HG02870 (cell line): Measurements from ENCODE around the gene CD96.
A peak's percentile ranks its signal among the peaks of the same experiment; 100 is the strongest.
"Not testable (repeated sequence)": the region's sequence is repeated elsewhere in the genome, so short reads cannot be mapped to it uniquely, and the experiment has no call there.

Experiments used
- ATAC-seq: cut with Tn5 transposase; IDR thresholded peaks from one replicate; pipeline ENCODE4 v1.9.1; 2021; ENCODE audit warnings: mild to moderate bottlenecking, moderate library complexity; ENCODE audit not compliant: unreplicated experiment

The CD96 gene

GRCh38 chr3:111617912-111618601, 76.1 kb downstream of the CD96 start:
- ATAC-seq, result no peak

DNA sequence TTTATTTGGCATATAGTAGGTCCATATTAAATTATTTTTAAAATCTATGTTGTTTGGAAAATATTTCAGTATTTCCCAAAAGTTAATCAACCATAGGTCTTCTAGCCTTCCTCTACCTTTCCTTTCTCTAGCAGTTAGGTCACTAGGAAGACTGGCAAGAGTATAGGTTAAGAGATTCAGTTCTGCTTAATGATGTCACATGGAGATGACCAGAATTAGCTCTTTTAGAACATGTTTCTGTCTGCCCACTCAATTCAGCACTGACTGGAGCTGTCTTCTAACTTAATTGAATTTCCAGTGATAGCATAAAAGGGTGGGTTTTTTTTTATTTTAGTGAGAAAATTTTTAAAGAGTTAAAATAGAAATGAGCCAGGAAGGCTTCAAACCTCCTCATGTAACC, 76.9 kb downstream of the CD96 start:
- peak; percentile 29 for ATAC-seq

- no peak for ATAC-seq
Measured at GRCh38 chr3:111619833-111620232, 77.8 kb downstream of the CD96 start.

DNA sequence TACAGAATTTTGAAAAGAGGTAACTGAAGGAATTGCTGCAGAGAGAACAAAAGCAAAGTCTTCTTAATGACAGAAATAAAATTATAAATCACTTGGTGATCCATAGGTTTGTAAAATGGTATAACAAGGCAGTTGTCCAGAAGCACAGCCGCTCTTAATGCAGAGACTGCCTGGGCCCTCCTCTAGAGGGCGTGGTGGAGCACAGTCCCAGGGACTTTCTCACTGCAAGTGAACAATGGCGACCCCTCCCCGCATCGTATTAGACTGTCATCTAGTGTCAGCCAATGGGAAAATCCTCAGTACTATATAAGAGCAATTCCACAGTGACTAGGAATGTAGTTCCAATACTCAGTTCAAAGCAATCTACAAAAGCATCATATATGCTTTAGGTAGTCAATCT, 79.5 kb downstream of the CD96 start:
- no peak for ATAC-seq

GRCh38 chr3:111627092-111627491, 85.1 kb downstream of the CD96 start:
- ATAC-seq, result no peak

DNA sequence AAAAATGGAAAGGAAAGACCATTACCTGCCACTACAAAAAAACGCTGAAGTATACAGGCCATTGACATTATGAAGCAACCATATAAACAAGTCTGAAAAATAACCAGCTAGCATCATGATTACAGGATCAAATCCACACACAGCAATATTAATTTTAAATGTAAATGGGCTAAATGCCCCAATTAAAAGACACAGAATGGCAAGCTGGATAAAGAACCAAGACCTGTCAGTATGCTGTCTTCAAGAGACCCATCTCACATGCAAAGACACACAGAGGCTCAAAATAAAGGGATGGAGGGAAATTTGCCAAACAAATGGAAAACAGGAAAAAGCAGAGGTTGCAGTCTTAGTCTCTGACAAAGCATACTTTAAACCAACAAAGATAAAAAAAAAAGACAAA, 87.0 kb downstream of the CD96 start:
- ATAC-seq, result not testable (repeated sequence)

DNA sequence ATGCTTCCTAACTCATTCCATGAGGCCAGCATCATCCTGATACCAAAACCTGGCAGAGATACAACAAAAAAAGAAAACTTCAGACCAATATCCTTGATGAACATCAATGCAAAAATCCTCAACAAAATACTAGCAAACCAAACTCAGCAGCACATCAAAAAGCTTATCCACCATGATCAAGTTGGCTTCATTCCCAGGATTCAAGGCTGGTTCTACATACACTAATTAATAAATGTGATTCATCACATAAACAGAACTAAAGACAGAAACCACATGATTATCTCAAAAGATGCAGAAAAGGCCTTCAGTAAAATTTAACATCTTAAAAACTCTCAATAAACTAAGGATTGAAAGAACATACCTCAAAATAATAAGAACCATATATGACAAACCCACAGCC, 88.6 kb downstream of the CD96 start:
- not testable (repeated sequence) for ATAC-seq

DNA sequence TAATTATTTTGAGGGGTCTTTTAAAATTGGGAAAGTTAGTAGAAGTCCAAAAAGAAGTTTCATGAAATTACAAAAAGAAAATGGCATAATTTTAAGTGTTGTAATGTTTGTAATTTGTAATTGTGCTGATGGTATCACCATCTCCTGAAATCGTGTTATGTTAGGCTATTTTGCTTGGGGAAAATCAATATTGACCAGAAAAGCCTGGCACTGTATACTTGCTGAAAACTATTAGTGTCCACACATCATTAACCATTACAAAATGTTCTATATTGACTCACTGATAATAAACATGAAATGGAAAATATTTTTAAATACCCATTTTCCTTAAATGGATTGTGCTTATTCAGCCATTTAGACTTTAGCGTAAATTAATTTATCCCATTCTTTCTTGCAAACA, 93.4 kb downstream of the CD96 start:
- ATAC-seq, result no peak

DNA sequence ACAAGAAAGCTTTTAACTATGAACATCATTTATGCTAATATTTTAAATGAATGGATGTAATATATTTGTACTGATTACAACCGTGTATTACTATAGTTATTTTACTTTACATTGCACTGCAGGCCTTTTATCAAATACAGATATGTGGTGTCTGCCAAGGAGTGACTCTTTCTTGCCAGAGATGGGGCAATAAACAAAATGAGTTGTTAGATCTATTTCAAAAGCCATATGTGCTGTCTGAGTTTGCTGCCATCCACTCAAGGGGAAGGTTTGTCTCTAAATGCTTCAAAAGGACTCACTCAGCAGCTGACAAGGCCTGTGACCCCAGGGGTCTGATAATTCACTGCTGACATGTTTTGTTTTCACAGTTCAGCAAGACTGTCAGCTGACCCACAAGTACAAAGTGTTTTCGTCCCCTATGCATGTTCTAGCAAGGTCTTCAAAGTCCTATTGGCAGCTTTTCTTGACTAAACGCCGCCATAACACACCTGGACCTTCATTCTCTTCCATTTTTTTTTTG, 94.4 kb downstream of the CD96 start:
- no peak for ATAC-seq

- ATAC-seq, result no peak
Measured at GRCh38 chr3:111639316-111639715, 97.3 kb downstream of the CD96 start.

- no peak for ATAC-seq
Measured at GRCh38 chr3:111648991-111649579, 107.1 kb downstream of the CD96 start.

DNA sequence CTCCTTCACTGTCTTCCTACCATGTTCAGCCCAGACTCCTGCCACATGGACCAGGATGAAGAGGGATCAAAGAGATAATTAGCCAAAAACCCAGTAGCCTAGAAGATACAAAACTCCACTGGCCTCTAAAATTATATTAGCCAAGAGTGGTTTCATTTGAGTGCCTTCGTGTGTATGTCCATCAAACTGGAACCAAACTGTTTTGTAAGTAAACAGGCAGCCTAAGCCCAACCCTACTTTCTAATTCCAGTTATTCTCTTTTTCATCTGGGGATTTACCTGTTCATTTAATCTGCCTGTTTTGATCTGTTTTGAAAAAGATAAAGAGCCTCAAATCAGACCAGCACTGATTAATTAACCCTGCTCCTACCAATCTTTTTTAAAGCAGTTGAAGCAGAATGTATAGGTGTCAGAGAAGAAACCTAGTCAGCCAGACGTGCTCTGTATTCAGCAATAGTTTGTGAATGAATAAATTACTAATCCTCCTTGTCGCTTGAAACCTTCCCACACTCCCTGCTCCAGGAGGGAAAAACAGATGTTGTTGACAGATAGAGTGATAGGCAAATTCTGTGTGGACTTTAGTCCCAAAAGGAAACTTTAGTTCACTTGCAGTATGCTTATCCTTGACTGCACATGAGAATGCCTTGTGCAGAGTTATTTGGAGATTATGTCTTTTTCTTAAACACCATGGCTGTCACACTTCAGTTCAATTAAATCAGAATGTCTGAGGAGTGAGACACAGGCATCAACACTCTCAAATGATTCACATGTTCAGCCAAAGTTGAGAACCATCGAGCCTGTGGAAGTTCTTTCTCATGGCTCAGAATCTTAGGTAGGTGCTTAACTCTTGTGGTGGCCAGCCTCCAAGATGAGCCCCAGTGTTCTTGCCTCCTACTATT, 108.6 kb downstream of the CD96 start:
- ATAC-seq, result no peak

GRCh38 chr3:111652492-111653180, 110.6 kb downstream of the CD96 start:
- peak; percentile 60 for ATAC-seq

DNA sequence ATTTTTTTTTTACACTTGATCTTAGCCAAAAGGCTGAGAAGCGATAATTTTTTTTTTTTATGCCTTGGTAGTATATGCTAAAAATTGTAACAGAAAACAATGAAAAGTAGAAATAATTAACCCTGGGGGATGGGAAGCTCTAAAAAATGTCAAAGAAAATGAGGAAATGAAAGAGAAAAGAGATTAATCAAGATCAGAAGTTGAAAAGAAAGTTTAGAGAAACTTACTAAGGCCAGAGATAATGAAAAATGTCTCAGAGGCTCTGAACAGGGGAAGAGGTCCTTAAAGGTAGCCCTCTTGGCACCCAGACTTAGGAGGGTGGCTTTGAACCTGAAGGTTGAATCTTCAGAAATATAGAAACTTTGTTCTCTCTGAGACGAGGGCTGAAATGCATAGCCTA, 111.8 kb downstream of the CD96 start:
- no peak for ATAC-seq

DNA sequence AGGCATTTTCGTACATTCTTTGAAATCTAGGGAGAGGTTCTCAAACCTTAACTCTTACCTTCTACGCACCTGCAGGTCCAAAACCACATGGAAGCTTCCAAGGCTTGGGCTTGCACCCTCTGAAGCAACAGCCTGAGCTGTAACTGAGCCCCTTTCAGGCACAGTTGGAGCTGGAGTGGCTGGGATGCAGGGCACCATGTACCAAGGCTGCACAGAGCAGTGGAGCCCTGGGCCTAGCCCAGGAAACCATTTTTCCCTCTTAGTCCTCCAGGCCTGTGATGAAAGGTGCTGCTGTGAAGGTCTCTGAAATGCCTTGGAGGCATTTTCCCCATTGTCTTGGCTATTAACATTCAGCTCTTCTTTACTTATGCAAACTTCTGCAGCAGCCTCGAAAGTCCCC, 120.0 kb downstream of the CD96 start:
- ATAC-seq, result no peak

GRCh38 chr3:111662907-111663306, 120.9 kb downstream of the CD96 start:
- ATAC-seq, result no peak

DNA sequence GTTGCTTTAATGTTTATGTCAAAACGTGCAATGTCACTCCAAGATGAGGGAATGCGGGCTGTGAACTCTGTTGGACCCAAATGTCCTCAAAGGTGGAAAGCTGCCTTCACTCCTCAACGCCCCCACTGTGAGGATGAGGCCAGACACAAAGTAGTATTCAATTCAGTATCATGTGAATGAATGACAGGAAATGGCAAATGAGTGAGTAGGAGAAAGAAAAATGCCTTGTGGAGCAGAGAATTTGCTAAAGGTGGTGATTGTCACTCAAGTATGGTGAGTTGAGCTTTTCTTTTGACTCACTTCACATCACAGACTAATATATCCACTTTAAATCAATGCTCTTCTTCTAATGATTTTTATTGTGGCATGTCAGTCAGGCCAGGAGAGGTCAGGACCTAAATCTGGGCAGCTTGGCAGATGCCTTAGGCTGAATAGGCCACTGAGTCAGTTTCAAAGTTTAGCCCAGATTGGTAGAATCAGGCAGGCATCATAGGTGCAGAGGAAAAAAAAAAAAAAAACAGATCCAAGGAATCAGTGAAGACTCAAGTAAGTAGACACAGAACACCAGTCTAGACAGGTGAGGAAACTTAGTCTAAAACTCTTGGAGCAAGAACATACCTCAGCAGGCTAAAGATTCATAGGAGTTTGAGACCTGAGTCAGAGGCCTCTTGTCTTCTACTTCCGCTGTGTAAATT, 124.2 kb downstream of the CD96 start:
- no peak for ATAC-seq

GRCh38 chr3:111667170-111667569, 125.2 kb downstream of the CD96 start:
- no peak for ATAC-seq

DNA sequence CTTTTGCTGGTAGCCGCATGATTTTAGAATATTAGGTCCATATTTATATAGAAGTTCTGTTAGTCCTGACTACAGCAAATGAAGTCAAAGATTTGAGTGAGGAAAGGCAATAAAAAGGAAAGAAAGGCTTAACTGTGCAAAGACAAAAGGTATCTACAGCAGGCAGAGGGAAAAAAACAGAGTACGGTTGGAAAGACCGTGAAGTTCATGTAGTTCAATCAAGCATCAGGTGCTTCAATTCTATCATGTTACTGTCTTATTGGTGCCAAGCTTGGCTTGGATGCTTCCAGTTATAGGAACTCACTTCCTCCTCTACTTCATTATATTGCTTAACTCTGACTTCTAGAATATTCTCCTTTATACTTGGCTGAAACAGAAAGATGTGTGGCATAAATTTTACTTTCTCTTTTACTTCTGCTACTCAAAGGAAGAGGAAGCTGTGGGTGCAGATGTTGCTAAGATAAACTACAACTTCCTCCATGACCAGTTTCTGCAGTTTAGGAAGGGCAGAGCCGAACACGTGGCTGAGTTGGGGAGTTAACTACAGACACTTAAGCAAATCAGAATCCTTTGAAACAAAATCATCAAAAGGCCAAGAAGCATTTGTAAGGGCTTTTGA, 125.7 kb downstream of the CD96 start:
- peak; percentile 98 for ATAC-seq

- no peak for ATAC-seq
Measured at GRCh38 chr3:111668326-111668725, 126.3 kb downstream of the CD96 start.
